ENCODE measurements around the gene ADAT1. TPM values are rescaled to one million over a fixed set of nuclear protein-coding genes. Genes with fewer than 3 reads are reported as not detected.
A peak's percentile ranks its signal among the peaks of the same experiment; 100 is the strongest.
"Not testable (repeated sequence)": the region's sequence is repeated elsewhere in the genome, so short reads cannot be mapped to it uniquely, and the experiment has no call there.

Gene ADAT1
- total RNA-seq, 1 donor from 2014 or later: 28.0 TPM

DNA sequence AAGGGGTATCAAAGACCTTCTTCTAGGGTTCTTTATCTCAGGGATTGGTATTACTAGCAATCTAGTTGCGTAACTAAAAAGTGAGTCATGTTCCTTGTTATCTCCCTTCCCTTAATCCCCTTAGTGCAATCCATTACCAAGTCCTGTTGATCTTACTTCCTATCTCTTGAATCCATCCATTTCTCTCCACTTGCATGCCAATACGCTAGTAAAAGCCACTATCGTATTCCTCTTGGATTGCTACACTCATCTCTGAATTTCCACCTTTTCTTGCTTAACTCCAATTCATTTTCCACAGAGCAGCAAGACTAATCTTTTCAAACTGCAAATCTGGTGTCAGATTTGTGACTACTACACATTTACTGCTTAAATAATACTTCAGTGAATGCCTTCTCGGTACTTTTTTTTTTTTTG, 1.8 kb upstream of the ADAT1 start:
- DNase-seq (ENCODE audit: low spot score): no peak
- intact Hi-C loops (cut with DNase I): loop anchor here (5.0 kb wide), 2 partner anchors 58 to 108 kb away; partner anchors contain the start of gene GABARAPL2

DNA sequence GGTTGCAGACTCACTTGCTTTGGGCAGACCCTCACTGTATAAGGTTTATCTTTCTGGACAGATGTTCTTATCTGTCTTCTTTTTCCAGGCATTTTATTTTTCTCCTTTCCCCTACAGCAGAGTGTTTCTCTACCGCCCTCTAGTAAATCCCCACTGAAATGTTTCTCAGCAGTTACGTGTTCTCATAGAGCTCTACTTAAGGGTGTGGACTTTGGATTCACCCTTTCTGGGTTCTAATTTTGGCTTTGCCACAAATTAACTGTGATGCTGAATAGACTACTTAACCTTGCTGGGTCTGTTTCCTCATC, 2.0 kb downstream of the ADAT1 start:
- no peak for DNase-seq (ENCODE audit: low spot score)
- intact Hi-C loops (cut with DNase I): loop anchor here (5.0 kb wide), 2 partner anchors 54 to 104 kb away; partner anchors contain the start of gene GABARAPL2

DNA sequence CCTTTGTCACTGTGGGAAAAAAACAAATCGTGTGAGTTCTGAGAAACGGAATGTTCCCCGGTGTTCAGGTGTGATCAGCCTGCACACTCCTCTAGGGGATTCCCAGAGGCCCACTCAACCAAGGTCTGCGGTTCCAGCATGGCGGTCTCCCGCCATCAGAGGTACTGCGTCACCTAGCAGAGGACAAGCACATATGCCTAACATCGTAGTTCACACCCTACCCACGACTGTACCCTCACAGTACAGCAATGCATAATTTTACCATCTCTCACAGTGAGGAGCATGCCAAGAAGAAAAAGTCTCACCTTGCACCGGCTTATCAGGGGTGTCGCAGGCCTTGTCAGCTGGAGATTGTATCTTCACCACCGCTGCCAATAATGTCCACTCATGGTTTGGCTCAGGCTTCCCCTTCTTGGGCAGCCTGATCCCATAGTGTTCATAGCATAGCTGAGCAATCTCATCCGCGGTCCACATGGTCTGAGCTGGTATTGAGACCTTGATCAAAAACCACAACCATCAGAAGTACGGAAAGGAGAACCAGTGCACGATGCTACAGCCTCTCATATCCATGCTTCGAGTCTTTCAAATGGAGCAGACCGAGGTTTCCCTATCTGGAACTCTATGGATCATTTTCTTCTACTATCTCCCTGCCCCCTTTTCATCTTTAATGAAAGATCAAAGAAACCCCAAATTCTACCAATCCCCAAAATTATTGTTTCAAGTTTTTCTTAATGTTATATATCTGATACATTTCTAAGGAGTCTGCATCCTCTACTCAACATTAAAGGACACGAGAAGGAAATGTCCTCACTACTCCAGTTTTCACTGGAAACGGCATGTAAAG, 2.5 kb downstream of the ADAT1 start:
- DNase-seq (ENCODE audit: low spot score): no peak
- intact Hi-C loops (cut with DNase I): loop anchor here (5.0 kb wide), 2 partner anchors 53 to 103 kb away; partner anchors contain the start of gene GABARAPL2

DNA sequence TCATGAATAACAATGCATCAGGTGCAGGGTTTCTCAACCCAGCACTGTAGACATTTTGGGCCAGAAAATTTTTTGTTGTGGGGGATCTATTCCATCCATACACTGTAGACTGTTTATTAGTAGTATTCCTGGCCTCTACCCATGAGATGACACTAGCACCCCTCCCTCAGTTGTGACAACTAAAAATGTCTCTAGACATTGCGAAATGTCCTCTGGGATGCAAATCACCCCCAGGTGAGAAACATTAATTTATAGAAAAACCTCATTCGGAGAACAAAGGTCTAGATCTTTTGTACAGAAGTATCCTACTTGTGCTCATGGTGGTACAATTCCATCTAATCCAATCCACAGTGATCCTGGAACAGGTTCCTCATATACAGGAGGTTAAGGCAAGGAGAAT, 4.3 kb downstream of the ADAT1 start:
- intact Hi-C loops (cut with DNase I): no loop called here
- DNase-seq (ENCODE audit: low spot score): no peak

DNA sequence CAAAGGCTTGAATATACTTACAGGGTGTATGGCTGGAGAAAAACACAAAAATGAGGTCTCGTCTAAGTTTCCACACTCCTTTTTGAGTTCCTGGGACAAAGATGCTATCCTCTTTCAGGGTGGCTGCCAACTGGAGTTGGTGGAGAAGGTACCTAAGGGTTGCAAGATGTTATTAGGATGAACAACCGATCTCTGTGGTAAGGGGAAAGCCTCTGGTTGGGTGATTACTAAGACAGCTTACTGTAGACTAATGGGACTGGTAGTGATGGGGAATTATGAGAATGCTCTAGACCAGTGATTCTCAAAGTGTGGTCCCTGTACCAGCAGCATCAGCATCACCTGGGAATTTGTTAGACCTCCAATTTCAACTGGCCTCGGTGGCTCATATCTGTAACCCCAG, 6.0 kb downstream of the ADAT1 start:
- no peak for DNase-seq (ENCODE audit: low spot score)
- intact Hi-C loops (cut with DNase I): no loop called here

DNA sequence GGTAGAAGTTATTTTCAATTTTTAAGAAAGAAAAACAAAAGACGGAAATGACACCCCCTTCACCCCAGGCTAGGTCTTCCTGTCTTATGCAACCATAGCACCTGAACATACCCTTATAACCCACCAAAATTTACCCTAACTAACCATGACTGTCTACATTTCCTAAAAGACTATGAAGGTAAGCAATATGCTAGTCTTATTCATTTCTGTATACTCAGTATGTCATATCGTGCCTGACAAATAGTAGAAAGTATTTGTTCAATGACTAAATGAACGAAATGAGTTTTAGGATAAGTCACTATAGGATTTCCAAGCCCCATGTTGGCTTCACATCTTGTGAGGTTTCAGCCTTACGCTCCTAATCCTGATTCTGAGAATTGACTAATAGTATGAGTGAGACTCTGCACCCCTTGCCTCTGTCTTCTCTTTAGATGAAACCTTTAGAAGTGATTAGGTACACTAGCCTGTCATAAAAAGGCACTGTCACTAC, 6.5 kb downstream of the ADAT1 start:
- intact Hi-C loops (cut with DNase I): no loop called here
- no peak for DNase-seq (ENCODE audit: low spot score)

DNA sequence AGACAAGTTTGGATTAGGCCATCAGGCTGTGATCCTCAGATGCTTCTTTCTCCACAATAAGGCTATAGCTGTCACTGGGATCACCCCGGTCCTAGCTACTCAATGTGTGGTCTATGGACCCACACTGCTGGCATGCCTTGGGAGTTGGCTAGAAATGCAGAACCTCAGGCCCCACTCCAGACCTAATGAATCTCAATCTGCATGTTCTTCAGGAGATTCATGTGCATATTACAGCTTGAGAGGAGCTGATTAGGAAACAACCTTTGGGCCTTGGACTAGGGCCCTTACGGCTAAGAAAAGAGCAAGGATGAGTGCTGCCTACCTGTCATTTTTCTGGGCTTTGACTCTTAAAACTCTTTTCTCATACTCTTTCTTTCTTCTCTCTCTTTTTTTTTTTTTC, 7.5 kb downstream of the ADAT1 start:
- intact Hi-C loops (cut with DNase I): no loop called here
- no peak for DNase-seq (ENCODE audit: low spot score)

DNA sequence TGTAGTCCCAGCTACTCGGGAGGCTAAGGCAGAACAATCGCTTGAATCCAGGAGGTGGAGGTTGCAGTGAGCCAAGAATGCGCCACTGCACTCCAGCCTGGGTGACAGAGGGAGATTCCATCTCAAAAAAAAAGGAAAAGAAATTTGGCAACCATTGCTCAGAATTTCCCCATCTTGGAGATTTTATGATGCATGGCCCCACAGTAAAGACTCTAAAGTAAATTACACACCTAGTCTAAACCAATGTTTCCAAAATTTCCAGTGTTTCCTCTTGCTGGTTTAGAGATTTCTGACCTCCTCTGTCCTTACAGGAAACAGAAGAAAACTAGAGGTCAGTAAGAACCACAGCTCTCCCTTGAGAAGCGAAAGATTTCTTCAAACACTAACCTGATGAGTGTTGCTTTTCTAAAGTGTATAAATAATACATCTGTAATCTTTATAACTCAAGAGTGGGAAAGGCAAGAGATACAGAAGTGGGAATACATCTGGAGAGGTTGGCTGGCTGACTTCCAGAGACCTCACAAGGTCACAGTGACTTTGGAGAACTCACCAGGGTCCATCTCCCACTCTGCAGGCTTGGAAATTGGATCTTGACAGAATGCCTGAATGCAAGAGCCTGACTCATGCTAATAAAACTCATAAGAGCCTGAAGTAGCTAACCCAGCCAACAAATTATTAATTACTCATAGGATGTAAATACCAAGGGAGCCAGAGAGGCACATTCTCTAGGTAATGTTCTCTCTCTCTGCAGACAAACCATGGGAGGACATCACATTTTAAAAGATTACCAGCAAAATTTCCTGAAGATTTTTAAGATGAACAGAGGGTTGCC, 8.8 kb downstream of the ADAT1 start:
- no peak for DNase-seq (ENCODE audit: low spot score)
- intact Hi-C loops (cut with DNase I): no loop called here

DNA sequence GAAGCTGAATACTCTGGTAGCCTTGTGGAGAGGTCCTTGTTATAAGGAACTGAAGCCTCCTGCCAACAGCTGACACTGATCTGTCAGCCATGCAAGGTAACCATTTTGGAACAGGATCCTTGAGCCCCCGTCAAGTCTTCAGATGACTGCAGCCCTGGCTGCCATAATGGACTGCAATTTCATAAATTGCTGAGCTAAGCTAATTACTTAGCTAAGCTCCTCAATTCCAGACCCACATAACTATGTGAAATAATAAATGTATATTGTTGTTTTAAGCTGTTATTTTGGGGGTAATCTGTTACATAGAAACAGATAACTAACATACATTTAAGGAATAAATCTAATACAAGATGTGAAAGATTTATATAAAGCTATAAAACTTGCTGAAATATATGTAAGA, 16.6 kb downstream of the ADAT1 start:
- intact Hi-C loops (cut with DNase I): no loop called here
- DNase-seq (ENCODE audit: low spot score): no peak

DNA sequence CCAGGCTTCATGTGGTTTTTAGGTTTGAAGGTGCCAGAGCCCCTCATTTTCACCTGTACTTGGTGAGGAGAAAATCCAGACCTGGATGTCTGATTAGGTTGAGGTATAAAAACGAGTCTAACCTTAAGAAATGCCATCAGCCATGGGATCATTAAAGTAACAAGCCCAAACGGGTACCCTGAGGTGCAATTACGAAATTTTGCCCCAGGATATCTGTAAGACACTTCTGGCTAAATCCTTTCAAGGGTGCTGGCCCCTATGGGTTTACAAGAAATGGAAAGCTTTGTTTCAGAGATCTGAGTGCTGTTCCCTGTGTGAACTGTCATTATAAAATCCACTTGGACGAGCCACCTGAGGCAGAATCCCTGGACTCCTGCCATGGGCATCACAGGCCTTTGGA, 19.8 kb downstream of the ADAT1 start:
- intact Hi-C loops (cut with DNase I): no loop called here

DNA sequence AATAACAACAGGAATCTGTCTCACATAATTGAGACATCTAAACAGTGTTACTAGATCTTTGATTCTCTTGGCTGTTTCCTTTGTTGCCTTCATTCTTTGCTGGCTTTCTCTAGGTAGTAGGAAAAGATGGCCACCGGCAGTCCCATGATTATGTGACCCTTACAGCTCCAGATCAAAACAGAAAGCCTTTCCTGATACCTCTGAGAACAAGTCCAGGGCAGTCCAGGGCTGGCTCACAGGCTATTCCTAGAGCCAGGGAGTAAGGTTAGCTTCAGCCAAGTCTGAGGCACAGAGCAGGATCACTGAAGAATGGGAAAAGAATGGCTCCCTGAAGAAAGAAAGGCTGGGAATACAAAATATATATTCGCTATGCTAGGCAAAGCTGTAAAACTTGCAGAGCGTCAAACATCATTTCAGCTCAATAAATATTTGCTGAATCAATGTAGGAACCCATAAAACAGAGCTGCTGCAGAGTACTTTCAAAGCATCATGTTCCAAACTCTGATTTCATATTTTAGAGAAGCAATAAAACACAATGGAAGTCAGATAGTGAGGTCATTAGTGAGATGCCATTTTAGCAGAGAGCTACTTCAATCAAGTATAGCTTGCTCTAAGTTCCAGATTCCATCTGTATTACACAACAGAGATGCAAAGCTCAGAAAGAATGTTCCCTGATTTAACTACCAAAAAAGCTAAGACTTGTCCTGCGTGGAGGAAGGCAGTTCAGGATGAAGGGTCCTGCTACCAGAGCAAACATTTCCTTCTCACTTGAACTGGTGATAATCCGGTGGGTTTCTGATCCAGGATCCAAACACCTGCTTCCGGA, 23.4 kb downstream of the ADAT1 start:
- intact Hi-C loops (cut with DNase I): no loop called here
- no peak for DNase-seq (ENCODE audit: low spot score)

More for the DNA sequence above, 19.8 kb downstream of the ADAT1 start:
- DNase-seq (ENCODE audit: low spot score): no peak

DNA sequence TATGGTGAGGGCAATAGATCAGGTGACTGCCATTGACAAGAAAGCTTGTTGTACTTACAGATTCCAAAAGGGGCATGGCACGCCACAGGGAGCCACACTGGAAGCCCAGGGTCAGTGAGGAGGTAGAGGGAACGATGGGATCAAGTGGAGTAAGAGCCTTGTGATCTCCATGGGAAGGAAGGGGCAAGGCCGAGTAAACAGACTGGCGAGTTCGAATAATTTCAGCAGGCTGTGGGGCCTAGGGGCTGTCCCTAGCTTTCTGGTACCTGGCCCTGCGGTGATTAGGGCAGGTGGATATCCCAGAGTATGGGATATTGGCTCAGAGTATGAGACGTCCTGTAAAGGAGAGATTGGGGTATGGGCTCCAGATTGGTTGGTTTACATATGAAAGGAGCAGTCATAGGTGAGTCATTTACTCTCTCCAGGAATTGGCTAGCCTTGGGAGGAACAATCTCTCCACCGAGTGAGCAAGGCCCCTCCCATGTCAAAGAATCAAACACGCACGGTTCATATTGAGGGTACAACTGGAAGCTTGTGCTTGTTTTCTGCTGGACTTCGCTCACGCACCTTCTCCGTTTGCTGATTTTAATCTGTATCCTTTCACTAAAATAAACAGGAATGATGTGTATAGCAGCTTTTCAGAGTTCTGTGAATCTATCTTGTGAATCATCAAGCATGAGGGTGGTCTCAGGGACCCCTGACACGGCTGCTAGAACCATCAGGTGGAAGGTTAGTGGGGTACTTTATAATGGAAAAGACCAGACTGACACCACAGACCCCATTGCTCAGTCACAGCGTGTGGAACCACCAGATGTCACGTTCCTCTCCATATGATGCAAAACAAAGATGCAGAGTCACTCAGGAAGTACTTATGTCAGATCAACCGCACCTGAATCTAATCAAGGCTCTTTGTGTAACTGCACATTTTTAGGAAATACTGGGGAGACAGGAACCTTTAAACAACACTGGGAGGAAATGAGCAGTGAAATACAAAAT, 29.0 kb downstream of the ADAT1 start:
- no peak for DNase-seq (ENCODE audit: low spot score)
- intact Hi-C loops (cut with DNase I): no loop called here

DNA sequence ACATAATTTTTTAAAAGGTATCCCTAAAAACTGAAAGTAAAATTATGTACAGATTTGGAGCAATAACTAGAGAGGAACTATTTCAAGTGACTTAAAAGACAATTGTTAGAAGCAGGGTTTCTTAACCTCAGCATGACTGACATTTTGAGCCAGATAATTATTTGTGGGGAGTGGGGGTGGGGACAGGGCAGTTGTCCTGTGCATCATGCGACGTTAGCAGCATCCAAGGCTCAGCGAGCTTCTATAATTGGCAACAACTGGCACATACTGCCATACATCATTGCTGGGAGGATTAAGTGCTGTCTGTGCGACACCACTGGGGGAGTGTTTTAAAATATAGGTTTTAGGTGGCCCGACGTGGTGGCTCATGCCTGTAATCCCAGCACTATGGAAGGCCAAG, 29.8 kb downstream of the ADAT1 start:
- intact Hi-C loops (cut with DNase I): no loop called here
- no peak for DNase-seq (ENCODE audit: low spot score)

DNA sequence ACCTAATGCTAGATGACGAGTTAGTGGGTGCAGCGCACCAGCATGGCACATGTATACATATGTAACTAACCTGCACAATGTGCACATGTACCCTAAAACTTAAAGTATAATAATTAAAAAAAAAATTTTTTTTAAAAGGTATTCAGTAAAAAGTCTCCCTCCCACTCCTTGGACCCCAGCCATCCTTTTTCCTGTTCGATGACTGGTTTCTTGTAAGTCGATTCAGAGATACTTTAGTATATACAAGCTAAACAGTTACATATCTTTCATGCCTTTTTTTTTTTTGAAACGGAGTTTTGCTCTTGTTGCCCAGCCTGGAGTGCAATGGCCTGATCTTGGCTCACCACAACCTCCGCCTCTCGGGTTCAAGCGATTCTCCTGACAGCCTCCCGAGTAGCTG, 31.2 kb downstream of the ADAT1 start:
- intact Hi-C loops (cut with DNase I): loop anchor here (2.0 kb wide), 1 partner anchor 37 kb away; no protein-coding TSS in a partner anchor
- not testable (repeated sequence) for DNase-seq (ENCODE audit: low spot score)

DNA sequence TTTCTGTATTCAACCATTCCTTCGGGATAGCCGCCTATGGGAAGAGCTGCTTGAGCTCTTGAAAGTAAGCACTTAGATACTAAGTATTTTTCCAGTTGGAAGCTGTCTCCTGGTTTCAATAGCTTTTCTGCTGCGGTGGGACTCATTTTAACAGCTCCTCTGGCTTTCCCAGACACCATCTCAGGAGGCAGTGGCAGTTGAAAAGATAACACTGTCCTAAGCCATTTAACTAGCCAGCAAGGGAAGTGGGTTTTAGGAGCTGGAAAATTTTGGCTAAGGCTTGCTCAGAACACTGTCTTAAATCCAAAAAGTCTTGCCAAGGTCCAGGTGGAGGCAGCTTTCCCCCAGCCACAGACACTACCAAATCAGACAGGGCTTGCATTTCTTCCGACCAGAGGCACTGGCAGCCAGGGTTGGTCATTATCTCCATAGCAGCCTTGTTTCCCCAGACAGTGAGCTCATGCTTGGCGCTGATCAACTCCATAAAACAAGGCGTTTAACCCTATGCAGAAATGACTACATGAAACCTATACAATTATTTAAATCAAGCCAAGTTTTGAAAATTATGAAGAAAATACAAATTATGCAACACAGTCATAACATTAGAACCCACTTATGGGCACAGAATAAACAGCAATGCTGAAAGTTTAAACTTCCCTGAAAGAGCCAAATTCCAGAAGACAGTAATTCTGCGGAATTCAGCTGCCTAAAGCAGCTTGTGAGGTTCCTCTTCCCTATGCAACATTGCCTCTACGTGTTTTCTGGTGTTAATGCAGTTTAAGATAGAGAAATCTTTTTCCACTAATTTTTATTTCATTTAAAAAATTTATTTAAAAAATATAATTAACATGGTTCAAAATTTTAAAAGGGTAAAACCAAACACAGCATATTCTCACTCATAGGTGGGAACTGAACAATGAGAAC, 31.9 kb downstream of the ADAT1 start:
- intact Hi-C loops (cut with DNase I): loop anchor here (2.0 kb wide), 1 partner anchor 36 kb away; no protein-coding TSS in a partner anchor
- peak; percentile 86 for DNase-seq (ENCODE audit: low spot score)

DNA sequence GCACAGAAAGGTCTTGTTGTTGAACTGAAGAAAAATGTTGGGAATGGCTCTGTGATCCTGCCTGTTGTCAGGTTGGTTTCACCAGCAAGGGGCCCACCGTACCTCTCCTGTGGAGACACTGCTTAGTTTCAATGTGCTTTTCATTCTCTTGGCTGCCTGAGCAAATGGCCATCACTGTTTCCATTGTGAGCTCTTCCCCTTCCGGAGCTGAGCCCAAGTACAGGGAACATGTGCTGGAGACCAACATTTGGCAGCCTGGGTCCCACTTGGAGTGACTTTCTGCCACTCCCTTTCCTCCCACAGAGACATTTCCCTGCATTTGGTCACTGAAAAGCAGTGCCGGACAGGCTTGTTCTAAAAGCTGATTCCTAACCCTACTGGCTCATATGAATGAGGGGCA, 33.8 kb downstream of the ADAT1 start:
- intact Hi-C loops (cut with DNase I): no loop called here
- DNase-seq (ENCODE audit: low spot score): peak; percentile 79

DNA sequence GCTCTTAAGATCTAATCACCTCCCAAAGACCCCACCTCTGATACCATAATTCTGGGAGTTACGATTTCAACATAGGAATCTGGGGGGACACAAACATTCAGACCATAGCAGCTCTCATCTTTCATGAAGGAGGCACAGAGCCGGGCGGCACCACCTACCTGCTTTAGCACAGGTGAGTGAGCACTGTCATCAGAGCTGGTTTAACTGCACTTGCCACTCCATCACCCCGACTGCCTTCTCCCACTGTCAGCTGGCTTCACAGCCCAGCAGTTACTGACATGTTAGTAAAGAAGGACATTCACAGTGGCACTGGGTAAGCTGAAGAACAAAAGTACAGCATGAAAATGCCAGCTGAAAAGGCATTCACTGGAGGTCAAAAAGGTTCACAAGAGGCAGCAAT, 34.4 kb downstream of the ADAT1 start:
- intact Hi-C loops (cut with DNase I): no loop called here
- no peak for DNase-seq (ENCODE audit: low spot score)
